HL-60 (cell line): ENCODE measurements around the gene FYN.

Experiments used
- DNase-seq, 2 experiments: peaks; one replicate each; pipeline ENCODE4 v3.0.0-alpha.2; 2010 to 2020; ENCODE audit warnings: low read depth in 1 of 2, low spot score in 1 of 2
- H3K27ac ChIP-seq: fragments of 250-450 bp; sonication (Bioruptor Pico); replicated peaks from 2 replicates; pipeline ENCODE4 v1.5.1; 2020; ENCODE audit warnings: mild to moderate bottlenecking, moderate library complexity
- H3K27me3 ChIP-seq: fragments of 250-450 bp; sonication (Bioruptor Pico); 2 replicates; pipeline ENCODE4 v1.5.1; 2021; ENCODE audit warnings: mild to moderate bottlenecking, moderate library complexity; ENCODE audit not compliant: insufficient read depth, poor library complexity, severe bottlenecking
- H3K4me3 ChIP-seq: replicated peaks from 2 replicates; pipeline ENCODE4 v1.5.1; 2011; ENCODE audit warnings: mild to moderate bottlenecking, control low read depth, low read length; ENCODE audit not compliant: insufficient read depth
- CTCF ChIP-seq: IDR thresholded peaks from one replicate; pipeline ENCODE4 v1.5.1; 2011; ENCODE audit warnings: low read length, control low read depth, inconsistent platforms; ENCODE audit not compliant: insufficient read depth
- GABPA ChIP-seq: IDR thresholded peaks from 2 replicates; pipeline ENCODE4 v1.6.1; 2012; ENCODE audit warnings: low read depth
- POLR2AphosphoS5 ChIP-seq: IDR thresholded peaks from 2 replicates; pipeline ENCODE4 v1.6.1; 2012; ENCODE audit warnings: low read depth
- REST ChIP-seq: IDR thresholded peaks from 2 replicates; pipeline ENCODE4 v1.6.1; 2012; ENCODE audit warnings: low read depth; ENCODE audit not compliant: insufficient replicate concordance
- SPI1 ChIP-seq: IDR thresholded peaks from 2 replicates; pipeline ENCODE4 v1.6.1; 2012; ENCODE audit warnings: low read depth, mild to moderate bottlenecking, borderline replicate concordance

Gene FYN

GRCh38 chr6:111800259-111800765 lies 72.9 kb downstream of the FYN start:
- no peaks in the 10 kb centered on the region for H3K27me3 ChIP-seq
- no peak overlapping the region for H3K4me3 ChIP-seq
- H3K27ac ChIP-seq = no peak overlapping the region
- TF ChIP-seq CTCF = no peak
- TF ChIP-seq SPI1 = no peak
- no peak for TF ChIP-seq REST
- TF ChIP-seq GABPA = no peak
- no peak for TF ChIP-seq POLR2AphosphoS5
- no peak for DNase-seq

DNA sequence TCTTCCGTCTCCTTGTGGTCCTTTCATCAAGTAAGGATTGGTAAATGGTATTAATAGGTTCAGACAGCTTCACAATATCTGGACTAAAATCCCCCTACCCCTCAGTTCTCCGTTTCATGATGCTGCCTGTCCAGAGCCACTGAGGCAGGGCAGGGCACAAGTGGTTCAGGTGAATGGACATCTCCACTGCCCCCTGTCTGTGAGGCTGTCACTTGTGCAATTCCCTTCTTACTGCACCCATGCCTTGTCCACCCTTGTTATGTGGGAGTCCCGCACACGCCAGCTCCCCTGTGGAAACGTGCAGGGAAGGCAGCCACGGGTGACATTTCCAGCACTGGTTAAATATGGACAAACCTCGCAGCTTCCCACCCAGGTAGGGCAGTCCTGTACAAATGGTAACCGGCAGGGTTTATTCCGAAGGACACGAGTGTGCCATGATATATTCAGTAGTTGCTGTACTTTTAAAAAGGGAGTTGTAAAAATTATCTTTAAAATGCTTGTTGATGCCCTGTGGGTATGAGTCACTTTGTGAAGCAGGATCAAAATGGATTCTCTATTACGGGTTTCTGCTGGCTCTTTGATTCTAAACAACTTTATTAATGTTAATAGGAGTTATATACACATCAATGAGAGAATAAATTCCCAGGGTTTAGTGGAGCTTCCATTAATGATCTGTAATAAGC lies 73.5 kb downstream of the FYN start:
- no peak for DNase-seq
- TF ChIP-seq REST (no peak), POLR2AphosphoS5 (no peak), CTCF (no peak), GABPA (no peak), SPI1 (no peak)
- no peak overlapping the region for H3K27ac ChIP-seq
- H3K4me3 ChIP-seq = no peak overlapping the region
- H3K27me3 ChIP-seq = no peaks in the 10 kb centered on the region

DNA sequence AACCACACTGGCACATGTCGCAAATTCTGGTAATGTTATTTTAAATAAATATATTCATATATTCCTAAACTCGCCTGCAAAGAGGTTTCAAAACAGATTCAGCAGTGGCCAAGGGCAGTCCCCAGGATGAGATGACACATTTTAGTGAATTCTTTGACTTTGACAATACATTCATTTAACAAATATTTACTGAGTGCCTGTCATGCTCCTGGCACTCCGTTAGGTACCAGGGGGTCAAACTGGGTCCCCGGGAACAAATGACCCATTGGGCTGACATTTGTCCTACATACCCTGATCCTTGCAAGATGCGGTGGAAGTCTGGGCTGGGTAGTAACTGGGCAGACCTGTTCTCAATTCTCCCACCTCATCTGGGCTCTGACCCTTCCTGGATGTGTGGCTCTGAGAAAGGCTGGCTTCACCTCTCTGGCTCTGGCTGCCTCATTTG lies 74.9 kb downstream of the FYN start:
- Histone ChIP-seq H3K27me3 (no peaks in the 10 kb centered on the region), H3K4me3 (no peak overlapping the region), H3K27ac (no peak overlapping the region)
- TF ChIP-seq POLR2AphosphoS5 (no peak), GABPA (no peak), CTCF (no peak), REST (no peak), SPI1 (no peak)
- no peak for DNase-seq
